CD4-positive, alpha-beta T cell treated with Interleukin-21 for 1 hour (primary cell): Measurements from ENCODE around the gene ELFN1.

Experiments
- DNase-seq: peaks from one replicate; pipeline ENCODE4 v3.0.0-alpha.2; 2020

The ELFN1 gene

DNA sequence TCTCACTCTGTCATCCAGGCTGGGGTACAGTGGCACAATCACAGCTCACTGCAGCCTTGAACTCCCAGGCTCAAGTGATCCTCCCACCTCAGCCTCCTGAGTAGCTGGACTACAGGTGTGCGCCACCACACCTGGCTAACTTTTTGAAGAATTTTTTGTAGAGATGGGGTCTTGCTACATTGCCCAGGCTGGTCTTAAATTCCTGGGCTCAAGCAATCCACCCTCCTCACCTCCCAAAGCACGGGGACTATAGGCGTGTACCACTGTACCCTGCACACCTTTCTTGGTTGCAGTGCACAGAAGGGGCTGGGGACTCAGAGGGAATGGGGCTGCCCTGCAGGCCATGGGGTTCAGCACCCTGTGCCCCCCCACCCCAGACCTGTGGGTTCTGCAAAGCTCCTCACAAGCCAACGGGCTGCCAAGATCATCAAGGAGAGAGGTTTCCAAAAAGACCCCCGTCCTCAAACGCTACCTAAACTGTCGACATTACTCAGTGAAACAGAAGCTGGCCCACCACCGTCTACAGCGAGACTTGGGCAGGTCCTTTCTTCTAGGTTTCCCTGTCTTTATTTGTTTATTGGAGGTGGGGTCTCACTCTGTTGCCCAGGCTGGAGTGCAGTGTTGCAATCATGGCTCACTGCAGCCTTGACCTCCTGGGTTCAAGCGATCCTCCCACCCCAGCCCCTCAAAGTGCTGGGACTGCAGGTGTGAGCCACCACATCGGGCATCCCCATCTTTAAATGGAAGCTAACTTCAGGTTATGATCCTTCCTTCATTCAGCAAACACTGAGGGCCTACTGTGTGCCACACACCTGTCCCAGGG is 26.6 kb upstream of the ELFN1 start:
- no peak for DNase-seq

DNA sequence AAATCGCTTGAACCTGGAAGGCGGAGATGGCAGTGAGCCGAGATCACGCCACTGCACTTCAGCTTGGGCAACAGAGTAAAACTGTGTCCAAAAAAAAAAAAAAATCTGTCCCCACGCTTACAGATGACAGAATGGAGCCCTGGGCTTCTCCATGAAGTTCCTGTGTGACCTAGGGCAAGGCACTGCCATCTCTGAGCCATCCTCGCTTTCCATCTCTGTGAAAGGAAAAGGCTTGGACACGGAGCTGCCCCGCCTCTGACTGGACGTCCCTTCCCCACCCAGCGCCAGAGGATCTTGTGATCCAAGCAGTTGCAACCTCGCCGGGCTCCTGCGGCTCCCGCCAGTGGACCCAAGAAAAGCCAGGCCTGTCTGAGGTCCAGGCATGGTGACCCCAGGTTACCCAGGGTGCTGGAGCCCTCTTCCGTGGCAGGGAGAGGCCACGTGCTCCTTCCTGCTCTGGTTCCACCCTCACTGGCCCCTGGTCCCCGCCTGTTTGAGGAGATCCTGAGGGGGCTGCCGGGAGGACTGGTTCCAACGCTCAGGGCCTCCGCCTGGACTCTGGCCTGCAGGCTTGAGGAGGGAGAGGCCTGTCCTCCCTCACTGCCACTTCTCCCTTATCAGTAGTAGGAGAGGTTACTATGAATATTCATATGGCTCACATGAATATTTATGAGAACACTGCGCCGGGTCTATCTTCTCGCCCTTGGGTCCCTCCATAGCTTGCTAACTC is 25.6 kb upstream of the ELFN1 start:
- no peak for DNase-seq

DNA sequence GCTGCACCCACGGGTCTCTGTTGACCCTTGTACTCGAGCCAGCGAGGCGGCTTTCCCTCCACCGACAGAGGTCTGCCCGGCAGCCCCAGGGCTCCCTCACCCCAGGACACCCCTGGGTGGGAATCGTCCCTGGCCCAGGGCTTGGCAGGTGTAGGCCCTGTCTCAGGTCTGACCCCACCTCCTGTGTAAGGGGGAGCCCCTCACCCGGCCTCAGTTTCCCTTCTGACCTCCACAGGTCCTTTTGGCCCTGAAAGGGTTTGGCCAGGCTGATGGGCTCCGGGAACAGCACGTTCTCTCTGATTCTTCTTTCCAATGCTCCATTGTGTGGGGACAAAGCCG is 25.0 kb upstream of the ELFN1 start:
- DNase-seq: no peak

DNA sequence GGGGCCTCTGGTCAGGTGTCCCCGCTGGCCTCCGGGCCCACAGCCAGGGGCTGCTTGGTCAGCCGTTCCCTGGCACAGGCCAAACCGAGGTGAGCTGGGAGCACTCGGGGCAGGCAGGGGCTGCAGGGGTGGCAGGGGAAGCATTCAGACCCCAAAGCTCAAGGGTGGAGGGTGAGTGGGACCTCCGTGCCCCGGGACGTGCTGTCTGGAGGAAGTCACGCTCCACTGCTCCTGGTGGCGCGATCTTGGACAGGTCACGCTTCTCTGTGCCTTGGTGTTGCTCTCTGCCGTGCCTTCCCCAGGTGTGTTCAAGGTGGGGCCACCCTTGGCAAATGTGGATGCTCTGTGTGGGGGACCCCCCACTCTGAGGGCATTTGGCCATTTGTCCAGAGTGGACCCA is 24.6 kb upstream of the ELFN1 start:
- DNase-seq: no peak

DNA sequence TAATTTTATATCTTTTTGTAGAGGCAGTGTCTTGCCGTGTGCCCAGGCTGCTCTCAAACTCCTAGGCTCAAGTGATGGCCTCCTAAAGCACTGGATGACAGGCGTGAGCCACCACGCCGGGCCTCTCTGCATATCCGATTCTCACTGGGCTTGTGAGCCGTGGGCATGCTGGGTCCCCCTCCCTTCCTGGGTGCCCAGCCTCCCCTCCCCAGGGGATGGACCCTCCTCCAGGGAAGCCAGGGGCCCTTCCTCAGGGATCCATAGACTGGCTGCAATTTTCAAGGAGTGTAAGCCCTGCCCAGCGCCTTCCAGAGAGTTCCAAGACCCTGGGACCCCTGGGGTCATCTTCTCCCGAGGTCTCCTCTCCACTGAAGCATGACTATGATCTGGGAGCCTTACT is 23.7 kb upstream of the ELFN1 start:
- no peak for DNase-seq

DNA sequence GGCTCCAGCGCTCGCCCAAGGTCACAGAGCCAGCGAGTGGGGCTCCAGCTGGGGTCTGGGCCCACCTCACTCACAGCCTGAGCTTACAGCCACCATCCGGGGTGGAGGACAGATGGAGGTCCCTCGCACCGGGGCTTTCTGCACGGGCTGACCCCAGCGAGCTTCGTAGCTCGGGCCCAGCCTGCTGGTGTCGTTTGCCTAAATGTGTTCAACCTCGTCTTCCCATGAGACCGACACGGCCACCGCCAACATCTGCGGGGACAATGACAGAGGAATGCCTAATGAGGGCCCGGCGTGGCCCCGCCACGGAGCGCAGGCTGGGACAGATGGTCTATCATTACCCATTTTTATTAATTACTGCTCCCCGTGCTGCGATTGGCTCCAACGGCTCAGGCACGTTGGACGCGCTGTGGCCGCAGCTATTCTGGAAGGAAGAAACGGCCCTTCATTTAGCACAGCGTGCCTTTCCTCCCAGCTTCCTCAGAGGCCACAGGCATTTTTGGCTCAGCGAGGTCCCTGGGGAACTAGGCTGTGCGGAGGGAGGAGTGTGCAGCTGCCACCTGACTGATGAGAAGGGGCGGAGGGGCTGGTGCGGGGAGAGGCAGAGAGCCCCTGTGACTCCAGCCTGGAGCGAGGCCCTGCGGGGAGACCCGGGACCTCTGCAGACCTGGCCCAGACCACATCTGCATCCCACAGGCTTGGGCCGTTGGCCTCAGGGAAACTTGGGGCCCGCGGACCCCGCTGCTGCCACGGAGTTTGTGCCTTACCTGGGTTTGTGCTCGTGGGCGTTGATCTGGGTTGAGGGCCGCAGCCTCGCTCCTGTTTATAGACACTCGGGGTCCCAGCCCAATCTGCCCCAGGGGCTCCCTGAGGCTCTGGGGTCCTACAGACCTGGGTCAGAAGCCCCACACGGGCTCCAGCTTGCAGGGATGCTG is 22.9 kb upstream of the ELFN1 start:
- no peak for DNase-seq

DNA sequence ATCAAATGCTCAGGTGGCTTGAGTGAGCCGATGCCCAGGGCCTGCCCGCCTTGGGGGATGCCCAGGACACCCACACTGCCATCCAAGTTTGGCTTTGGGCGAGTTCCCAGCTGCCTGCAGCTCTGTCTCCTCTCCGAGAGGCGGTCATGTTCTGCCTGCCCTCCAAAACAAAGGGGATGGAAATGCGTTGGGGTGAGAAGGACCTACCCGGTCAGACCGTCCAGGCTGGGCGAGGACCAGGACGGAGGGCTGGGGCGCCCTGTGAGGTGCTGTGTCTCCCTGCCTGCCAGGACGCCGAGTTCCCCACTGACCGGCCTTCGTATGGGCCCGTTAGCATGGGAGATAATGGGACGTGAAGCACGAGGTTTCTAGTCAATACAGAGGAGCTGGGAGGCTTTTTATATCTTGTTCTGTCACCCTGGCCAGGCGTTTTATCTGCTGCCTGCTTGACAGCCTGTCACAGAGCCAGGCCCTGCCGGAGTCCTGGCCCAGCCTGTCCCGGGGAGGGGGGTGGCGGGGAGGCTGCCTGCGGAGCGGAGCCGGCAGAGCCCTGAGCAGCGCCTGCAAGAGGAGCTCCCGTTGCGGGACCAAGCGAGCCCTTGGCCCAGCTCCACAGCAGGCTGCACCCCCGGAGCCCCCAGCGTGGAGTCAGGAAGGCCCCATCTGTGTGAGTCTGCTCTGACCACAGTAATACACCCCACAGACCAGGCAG is 22.0 kb upstream of the ELFN1 start:
- DNase-seq: no peak

DNA sequence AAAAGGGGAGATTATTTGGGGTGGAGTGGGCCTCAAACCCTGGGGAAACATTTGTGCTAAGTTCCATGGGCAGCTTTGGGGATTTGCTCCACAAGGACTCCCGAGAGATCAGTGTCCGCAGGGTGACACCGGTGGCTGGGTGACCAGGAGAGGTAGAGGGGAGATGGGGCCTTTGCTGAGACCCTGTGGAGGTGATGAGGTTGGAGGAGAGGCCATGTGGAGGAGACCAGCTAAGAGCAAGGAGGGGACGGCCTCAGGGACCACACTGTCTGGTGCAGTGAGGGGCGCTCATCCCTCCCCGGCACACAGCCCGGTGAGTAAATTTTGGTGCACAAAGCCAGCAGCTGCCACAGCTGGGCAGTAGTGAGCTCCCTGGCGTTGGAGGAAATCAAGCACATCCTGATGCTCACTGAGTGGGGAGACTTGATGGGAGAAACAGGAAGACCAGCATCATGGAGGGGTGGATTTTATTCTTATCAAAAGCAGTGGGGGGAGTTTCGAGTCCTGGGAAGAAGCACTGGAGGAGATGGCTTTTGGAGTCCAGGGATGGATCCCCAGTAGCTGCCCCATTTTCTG is 20.2 kb upstream of the ELFN1 start:
- DNase-seq: no peak

DNA sequence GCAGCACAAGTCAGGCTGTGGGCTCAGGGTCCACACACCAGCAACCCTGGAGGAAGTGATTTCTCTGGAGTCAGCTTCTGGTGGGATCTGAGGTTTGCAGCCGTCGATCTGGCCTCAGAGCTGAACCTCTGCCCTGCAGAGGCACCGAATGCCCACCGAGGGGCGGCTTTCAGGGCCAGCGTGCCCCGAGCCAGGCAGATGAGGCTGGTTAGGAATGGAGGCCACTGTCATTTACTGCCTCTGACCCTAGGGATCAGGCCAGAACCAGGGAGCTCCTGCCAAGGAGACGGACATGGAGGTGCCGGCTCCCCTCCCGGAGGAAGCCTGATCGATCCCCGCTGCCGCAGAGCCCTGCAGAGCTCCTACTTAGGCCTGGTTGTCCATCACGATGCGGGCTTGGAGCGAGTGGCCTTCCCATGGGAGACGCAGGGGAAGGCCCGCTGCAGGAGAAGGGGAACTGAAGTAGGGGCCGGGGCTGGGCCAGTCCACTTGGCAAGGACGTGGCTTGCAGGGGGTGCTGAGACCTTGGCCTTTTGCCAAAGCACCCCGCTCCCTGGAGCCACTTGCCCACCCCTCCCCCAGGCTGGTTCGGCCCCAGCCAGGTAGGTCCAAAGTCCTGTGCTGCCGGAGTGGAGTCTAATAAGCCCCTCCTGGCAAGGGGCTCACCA is 19.6 kb upstream of the ELFN1 start:
- no peak for DNase-seq

DNA sequence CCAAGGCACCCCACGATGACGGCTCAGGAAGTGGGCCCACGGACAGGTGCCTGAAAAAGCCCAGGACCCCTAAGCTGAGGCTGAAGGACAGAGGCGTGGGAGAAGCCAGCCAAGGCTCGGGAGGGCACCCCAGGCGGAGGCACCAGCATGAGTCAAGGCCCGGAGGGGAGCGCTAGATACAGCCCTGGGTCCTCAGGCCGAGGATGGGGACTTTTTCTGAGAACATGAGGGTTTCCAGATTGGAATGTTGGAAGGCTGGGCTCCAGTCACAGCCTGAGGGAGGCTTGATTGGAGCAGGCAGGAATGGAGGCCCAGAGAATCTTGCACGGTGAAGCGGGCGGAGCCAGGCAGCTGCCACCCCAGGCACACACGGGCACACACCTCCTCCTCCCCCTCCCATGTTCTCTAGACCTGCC is 19.0 kb upstream of the ELFN1 start:
- DNase-seq: no peak

DNA sequence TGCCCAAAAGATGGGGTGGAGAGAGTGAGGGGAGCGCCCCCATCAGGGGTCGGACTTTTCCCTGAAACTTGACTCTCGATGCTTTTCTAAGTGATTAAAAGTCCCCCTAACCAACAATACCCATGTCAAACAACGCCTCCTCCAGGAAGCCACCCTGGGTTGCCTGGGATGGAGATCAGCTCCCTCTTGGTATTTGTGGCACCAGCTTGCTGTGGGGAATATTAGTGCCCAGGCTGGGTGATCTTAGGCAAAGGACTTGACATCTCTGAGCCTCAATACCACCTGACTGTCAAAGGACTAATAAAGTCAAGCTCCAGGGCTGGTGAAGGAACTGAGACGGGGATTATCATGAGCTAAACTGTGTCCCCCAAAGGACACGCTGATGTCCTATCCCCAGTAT is 18.2 kb upstream of the ELFN1 start:
- no peak for DNase-seq

DNA sequence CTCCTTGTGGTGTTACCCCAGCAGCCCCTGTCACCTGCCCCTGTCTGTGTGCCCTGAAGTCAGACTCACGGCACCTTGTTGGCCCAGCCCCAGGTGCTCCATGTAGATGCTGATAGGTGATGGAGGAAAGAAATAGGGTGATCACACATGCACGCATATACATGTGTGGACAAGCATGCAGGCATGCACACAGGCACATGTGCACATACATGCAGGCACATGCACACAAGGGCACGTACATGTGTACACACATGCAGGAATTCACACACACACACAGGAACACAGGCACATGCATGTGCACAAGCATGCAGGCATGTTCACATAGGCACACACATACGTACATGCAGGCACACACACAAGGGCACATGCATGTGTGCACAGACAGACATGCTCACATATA is 16.6 kb upstream of the ELFN1 start:
- no peak for DNase-seq

DNA sequence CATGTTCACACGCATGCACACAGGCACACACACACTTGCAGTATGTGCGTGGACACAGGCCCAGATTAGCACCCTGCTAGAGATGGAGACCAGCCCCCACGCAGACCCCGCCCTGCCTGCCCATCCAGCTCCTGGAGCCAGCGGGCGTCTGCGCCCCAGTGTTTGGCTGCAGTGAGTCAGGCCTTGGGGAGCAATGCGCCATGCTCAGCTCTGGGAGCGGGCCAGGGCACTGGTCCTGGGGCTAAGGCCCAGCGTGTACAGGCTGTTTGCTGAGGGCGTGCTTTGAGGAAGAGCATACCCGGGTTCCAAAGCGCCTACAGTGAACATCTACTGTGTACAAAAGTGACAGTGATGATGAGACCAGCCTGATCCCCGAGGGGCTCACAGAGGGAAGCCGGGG is 16.0 kb upstream of the ELFN1 start:
- no peak for DNase-seq

DNA sequence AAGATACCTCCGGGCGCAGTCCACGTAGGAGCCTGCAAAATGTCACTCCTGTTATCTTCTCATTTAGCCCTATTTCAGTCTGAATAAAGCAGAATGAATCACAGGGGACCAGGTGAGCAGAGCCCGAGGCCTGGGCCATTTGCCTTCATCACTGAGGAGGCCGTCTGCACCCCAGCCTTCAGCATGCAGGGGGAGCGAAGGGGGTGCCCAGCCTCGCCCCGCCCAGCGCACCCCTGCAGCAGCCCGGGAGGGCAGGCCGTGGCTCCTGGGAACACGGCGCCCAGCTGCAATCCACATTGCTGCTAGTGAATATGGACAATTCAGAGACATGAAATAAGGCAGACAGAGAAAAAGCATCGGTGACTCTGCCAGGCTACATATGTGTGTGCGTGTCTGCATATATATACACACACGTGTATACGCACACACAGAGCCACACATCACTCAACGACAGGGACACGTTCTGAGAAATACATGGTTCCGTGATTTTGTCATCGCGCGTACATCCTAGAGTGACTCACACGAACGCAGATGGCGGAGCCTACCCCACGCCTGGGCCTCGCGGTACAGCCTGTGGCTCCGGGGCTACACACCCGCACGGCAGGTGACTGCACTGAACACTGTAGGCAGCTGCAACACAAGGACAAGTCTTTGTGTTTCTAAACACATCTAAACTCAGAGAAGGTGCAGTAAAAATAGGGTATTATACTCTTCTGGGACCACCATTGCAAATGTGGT is 15.2 kb upstream of the ELFN1 start:
- DNase-seq: no peak

DNA sequence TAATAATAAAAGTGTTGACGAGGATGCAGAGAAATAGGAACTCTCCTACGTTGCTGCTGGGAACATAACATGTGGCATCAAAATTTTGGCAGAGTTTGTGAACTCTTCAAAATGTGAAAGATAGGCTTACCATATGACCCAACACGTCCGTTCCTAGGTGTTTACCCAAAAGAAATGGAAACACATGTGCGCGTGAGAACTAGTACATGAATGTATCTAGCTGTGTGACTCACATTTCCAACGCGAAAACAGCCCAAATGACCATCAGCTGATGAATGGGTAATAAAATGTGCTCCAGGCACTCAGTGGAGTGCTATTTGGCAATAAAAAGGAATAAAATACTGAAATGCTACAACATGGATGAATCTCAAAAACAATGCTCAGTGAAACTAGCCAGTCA is 10.4 kb upstream of the ELFN1 start:
- DNase-seq: no peak

DNA sequence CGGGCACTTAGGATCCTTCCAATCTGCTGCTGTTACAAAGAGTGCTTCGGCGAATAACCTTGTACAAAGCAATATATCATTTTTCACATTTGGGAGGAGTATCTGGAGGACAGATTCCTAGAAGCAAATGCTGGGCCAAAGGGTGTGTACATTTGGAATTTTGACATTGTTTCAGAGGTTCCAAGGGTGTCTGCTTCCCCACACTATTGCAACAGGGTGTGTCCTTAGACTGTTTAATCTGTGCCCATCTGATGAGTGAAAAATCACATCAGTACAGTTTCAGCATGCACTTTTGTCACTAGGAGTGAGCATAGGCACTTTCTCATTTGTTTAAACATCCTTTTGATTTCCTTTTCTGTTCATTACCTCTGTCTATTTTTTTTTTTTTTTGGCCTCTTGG is 8.6 kb upstream of the ELFN1 start:
- DNase-seq: no peak

DNA sequence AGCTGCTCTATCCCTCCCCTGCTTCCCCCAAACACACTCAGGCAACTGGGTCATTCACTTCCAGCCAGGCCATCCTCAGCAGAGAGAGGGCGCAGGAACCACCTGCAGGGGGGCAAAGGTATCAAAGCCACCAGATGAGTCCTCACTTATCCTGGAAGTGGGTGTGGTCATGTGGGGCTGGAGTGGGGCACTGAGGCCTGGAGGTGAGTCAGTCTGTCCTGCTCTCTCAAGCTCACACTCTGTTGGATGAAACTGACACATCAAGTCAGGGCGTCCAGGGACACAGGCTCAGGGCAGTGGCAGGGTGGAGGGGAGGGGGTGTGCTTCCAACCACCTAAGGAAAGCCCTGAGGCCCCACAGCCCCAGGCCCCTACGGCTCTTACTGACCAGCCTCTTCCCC is 8.0 kb upstream of the ELFN1 start:
- no peak for DNase-seq

DNA sequence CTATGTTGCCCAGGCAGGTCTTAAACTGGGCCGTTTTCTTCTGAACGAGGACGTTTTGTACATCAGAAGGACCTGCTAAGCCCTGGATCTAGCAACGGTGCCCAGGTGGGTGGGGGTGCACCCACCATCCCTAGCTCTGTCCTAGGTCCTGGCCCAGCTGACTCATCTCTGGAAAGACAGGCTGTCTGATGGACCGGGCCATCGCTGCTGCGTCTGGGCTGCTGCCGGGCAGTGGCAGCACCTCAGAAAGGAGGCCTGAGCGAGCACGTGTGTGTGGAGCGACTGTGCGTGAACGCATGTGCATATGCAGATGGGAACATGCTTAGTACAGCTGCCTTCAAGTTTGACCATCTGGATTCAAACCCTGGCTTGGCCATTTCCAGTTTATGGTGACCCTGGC is 7.3 kb upstream of the ELFN1 start:
- DNase-seq: no peak

DNA sequence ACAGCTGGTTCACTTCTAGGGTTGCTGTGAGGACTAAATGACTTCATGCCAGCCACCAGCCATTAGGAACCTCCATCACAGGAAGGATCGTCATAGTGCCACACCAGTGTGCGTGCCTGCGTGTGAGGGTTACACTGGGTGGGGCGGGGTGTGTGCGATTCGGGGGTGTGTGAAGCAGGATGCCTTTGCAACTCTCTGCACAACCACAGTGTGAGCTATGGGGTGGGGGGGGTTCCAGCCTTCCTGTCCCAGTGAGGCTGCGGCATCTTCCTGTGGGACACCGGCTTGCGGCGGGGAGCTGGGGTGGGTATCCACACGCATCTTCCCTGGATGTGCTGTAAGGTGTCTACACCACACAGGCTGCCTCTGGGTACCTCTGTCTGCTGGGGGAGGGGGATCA is 6.9 kb upstream of the ELFN1 start:
- DNase-seq: no peak

DNA sequence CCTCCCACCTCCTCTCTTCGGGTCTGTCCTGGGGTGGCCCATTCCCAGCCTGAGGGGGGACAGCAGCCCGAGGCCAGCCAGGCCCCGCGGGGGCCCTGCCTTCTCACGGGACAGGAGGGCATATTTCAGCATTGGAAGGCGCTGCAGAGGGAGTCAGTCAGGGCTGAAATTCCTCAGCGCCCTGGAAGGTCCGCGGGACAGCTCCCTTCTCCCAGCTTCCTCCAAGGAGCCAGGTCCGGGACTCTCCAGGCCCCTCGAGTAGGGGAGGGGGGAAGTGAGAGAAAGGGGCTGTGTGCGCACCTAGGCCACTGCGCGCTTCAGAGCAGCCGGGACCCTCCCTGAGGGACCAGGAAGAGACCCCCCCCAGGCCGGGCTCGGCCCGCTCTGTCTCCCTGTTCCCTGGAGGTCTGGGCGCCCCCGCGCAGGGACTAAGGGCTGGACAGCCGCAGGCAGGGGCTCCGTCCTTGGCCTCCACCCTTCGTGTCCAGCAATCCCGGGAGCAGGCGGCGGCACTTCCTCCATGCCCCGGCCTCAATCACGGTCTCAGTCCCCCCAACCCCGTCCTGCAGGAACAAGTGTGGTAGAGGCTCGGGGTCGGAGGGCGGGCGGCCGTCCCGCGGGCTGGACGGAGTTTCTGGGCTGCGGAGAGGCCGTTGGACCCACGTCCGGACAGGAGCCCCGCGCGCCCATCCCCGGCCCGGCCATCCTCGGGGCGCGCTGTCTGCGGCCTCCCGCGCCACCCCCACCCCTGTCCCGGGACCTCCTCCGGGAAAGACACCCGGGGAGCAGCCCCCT is 6.0 kb upstream of the ELFN1 start:
- no peak for DNase-seq
